Breast epithelium (tissue), 4 donors: ENCODE results near the gene SSR3. TPM values are rescaled to one million over a fixed set of nuclear protein-coding genes. Genes with fewer than 3 reads are reported as not detected.
A peak's percentile ranks its signal among the peaks of the same experiment; 100 is the strongest.

Experiments used
- DNase-seq, 2 donors: peaks; one replicate each; pipeline ENCODE4 v3.0.0-alpha.2; 2019; ENCODE audit warnings: low spot score in 2 of 2
- H3K27ac ChIP-seq, 2 donors: fragments of 200-600 bp; sonication (generic) in 1 of 2; one replicate each; pipeline ENCODE4 v1.5.1; 2016 to 2019; ENCODE audit warnings: mild to moderate bottlenecking in 1 of 2
- H3K27me3 ChIP-seq, 2 donors: fragments of 200-600 bp; sonication (generic) in 1 of 2; one replicate each; pipeline versions ENCODE4 v1.5.1 to v1.6.0; 2017 to 2019; ENCODE audit warnings: control low read depth in 1 of 2, mild to moderate bottlenecking in 1 of 2
- H3K36me3 ChIP-seq: fragments of 200-600 bp; one replicate; pipeline ENCODE4 v1.5.1; 2019
- H3K4me1 ChIP-seq, 2 donors: fragments of 200-600 bp; sonication (generic); one replicate each; pipeline ENCODE4 v1.5.1; 2016 to 2019; ENCODE audit warnings: control low read depth in 1 of 2
- H3K4me3 ChIP-seq, 3 donors: fragments of 200-600 bp; sonication (generic); 1 replicate in 2 of 3; 2 replicates in 1 of 3; pipeline ENCODE4 v1.5.1; 2016 to 2019; ENCODE audit warnings: mild to moderate bottlenecking in 3 of 3, moderate library complexity in 2 of 3
- H3K9me3 ChIP-seq, 2 donors: fragments of 200-600 bp; sonication (generic) in 1 of 2; one replicate each; pipeline ENCODE4 v1.5.1; 2016 to 2019; ENCODE audit warnings: control low read depth in 1 of 2
- POLR2A ChIP-seq: fragments of 450-650 bp; IDR thresholded peaks from one replicate; pipeline ENCODE4 v1.6.1; 2016; ENCODE audit warnings: antibody characterized with exemption, mild to moderate bottlenecking, moderate library complexity
- POLR2AphosphoS5 ChIP-seq, 3 donors: sonication (generic); formaldehyde crosslinking; IDR thresholded peaks; one replicate each; pipeline ENCODE4 v1.6.1; 2017; ENCODE audit warnings: antibody characterized with exemption in 3 of 3
- intact Hi-C: fragments of 100-400 bp; cut with DNase I; formaldehyde crosslinking; loops from one replicate; pipeline ENCODE4 v1.15.1; 2023; ENCODE audit warnings: low total_unique reads
- total RNA-seq, 3 donors: library from RNA; depleted of rRNA; stranded (reverse); fragments of >200 nt; gene quantifications; one replicate each; pipeline ENCODE4 v1.1.0, GENCODE V29; 2016
- TF ChIP-seq, protein P1 (sequence below), 3 donors: fragments of 450-650 bp; IDR thresholded peaks; one replicate each; pipeline ENCODE4 v1.5.1; 2016 to 2017; ENCODE audit warnings: antibody characterized with exemption in 3 of 3, mild to moderate bottlenecking in 3 of 3, moderate library complexity in 3 of 3

SSR3 gene
- total RNA-seq, 3 donors from 2014 or later, result 109 to 156 (median 110) TPM

DNA sequence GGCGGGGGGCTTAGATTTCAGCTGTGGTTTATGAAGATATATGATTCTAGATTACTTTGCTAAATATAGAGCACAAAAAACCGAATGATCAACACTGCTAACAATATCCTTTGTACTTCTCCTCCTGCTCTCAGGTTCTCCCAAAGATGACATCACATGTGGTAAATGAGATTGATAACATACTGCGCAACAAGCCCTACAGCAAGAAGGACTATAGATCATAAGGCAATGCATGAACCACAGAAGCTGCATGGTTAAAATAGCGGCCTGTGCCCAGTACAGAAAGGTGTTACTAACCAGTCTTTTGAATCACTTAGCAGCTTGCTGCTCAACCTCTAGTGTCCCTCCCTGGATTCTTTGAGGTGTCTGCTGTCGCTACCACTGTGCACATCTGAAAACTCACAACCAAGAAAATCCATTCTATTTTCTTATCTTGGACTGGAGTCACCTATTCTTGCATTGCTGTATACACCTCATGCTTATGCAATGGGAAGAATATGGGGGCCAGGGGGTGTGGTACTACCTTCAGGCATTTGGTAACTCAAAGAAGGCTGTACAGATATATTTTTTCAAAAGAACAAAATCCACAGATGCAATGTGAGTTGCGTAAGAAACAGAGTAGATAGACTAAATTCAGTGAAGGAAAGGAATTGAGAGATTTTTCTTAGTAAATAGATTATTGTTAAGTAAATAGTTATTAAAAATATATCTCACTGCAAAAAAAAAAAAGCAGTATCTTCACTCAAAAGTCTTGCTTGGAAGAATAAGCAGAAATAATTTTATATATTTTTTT lies 18.2 kb downstream of the SSR3 start:
- peak overlapping the region in 1 of 2 donors; percentile 93 for H3K27ac ChIP-seq
- H3K9me3 ChIP-seq, result no peaks in the 10 kb centered on the region
- no peaks in the 10 kb centered on the region for H3K27me3 ChIP-seq
- no peak overlapping the region for H3K4me3 ChIP-seq
- no peak for DNase-seq
- H3K4me1 ChIP-seq, result no peaks in the 10 kb centered on the region
- no peak for TF ChIP-seq POLR2AphosphoS5 (IDR thresholded peaks at IDR 0.05)
- no peak for TF ChIP-seq POLR2A
- no peaks in the 10 kb centered on the region for H3K36me3 ChIP-seq
- intact Hi-C loops, result loop anchor here (5.0 kb wide), 1 partner anchor 136 kb away; the partner anchor contains the start of gene TIPARP

DNA sequence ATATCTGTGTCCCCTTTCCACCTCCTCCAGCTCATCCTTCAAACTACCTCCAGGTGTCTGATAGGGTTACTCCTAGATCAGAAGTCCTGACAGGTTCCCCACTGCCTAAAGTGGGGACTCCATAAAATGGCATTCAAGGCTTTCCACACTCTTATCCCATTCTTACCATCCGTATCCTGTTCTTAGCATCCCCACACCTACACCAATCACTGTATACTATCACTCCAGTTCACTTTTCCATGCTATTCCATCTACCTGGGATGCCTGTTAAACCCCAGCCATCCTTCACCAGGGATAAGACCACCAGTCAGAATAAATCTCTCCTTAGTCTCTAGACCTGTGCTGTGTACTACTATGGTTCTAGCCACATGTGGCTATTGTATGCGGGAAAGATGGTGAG lies 19.1 kb downstream of the SSR3 start:
- no peaks in the 10 kb centered on the region for H3K27me3 ChIP-seq
- no peaks in the 10 kb centered on the region for H3K36me3 ChIP-seq
- TF ChIP-seq POLR2AphosphoS5 (IDR thresholded peaks at IDR 0.05) (no peak), POLR2A (no peak)
- TF ChIP-seq, protein P1, sequence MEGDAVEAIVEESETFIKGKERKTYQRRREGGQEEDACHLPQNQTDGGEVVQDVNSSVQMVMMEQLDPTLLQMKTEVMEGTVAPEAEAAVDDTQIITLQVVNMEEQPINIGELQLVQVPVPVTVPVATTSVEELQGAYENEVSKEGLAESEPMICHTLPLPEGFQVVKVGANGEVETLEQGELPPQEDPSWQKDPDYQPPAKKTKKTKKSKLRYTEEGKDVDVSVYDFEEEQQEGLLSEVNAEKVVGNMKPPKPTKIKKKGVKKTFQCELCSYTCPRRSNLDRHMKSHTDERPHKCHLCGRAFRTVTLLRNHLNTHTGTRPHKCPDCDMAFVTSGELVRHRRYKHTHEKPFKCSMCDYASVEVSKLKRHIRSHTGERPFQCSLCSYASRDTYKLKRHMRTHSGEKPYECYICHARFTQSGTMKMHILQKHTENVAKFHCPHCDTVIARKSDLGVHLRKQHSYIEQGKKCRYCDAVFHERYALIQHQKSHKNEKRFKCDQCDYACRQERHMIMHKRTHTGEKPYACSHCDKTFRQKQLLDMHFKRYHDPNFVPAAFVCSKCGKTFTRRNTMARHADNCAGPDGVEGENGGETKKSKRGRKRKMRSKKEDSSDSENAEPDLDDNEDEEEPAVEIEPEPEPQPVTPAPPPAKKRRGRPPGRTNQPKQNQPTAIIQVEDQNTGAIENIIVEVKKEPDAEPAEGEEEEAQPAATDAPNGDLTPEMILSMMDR (IDR thresholded peaks at IDR 0.05), result no peak
- no peak for DNase-seq
- no peak overlapping the region for H3K4me3 ChIP-seq
- H3K9me3 ChIP-seq, result no peaks in the 10 kb centered on the region
- H3K4me1 ChIP-seq, result no peaks in the 10 kb centered on the region
- intact Hi-C loops, result loop anchor here (5.0 kb wide), 1 partner anchor 137 kb away; the partner anchor contains the start of gene TIPARP
- peak overlapping the region; percentile 83 to 93 for H3K27ac ChIP-seq

DNA sequence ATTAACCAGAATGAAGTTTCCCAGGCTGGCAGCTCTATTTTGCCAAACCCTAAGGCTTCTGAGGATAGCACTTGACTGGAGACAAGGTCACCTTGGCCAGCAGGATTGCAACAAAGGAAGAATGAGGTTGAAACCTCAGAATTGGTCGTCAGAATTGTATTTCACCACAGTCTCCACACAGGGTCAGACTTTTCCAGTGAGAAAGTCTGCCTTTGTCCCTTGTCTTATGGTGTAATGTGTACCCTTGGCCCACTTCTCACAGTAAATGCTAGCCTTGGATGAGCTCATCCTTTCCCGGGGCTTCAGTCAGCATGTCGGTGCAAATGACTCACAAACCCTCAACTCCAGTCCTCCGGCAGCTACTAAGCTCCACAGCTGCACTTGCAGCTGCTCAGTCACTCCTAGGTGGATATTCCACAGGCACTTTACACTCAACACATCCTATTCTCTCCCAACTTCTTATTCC lies 19.7 kb downstream of the SSR3 start:
- no peaks in the 10 kb centered on the region for H3K4me1 ChIP-seq
- H3K9me3 ChIP-seq, result no peaks in the 10 kb centered on the region
- TF ChIP-seq POLR2A, result no peak
- TF ChIP-seq POLR2AphosphoS5 (IDR thresholded peaks at IDR 0.05), result peak; percentile 27 to 72 (median 64)
- TF ChIP-seq, protein P1 (IDR thresholded peaks at IDR 0.05), result peak; percentile 16 to 46 (median 23)
- no peak overlapping the region for H3K4me3 ChIP-seq
- H3K27ac ChIP-seq, result peak overlapping the region; percentile 83 to 93
- DNase-seq, result peak in 1 of 2 donors; percentile 86
- H3K27me3 ChIP-seq, result no peaks in the 10 kb centered on the region
- no peaks in the 10 kb centered on the region for H3K36me3 ChIP-seq
- intact Hi-C loops, result loop anchor here (5.0 kb wide), 1 partner anchor 137 kb away; the partner anchor contains the start of gene TIPARP

DNA sequence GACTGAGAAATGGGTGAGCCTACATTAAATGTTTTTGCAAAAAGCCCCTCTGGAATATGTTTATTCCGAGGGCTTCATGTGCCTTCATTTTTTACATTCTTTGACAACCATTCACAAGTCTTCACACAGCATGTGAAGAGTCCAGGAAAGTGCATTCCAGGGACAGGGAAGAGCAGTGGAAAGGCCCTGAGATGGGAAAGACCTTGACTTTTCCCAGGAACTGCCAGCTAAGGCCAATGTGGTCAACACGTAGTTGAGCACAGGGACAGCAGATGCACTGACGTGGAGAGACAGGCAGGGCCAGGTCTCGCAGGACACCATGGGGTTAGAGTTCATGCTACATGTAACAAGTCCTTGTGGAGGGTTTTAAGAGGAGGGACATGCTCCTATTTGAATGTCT lies 21.7 kb downstream of the SSR3 start:
- peak overlapping the region in 1 of 2 donors; percentile 93 for H3K27ac ChIP-seq

DNA sequence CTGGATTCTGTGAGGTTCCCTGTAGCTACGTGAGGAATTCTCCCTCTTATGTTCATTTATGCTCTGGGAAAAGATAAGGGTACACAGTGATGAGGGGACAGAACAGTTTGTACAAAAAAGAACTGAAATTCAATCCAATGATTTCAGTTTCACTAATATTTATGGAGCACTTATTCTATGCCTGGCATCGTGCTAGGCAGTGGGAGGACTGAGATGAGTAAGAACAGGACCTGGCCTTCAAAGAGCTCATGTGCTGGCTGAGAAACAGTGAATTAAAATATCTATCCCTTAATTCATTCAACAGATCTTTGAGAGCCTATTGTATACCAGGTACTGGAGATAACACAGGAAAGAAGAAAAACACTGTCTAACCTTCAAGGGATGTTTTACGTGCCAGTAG lies 22.2 kb downstream of the SSR3 start:
- no peak for DNase-seq
- no peak overlapping the region for H3K4me3 ChIP-seq
- no peak overlapping the region for H3K27ac ChIP-seq
- no peaks in the 10 kb centered on the region for H3K36me3 ChIP-seq
- TF ChIP-seq, protein P1 (IDR thresholded peaks at IDR 0.05), result no peak
- no peak for TF ChIP-seq POLR2A
- no peak for TF ChIP-seq POLR2AphosphoS5 (IDR thresholded peaks at IDR 0.05)
- no peaks in the 10 kb centered on the region for H3K9me3 ChIP-seq
- no peaks in the 10 kb centered on the region for H3K27me3 ChIP-seq
- intact Hi-C loops, result no loop called here
- no peaks in the 10 kb centered on the region for H3K4me1 ChIP-seq

More for the DNA sequence above, 21.7 kb downstream of the SSR3 start:
- Histone ChIP-seq H3K4me1 (no peaks in the 10 kb centered on the region), H3K36me3 (no peaks in the 10 kb centered on the region), H3K9me3 (no peaks in the 10 kb centered on the region), H3K4me3 (no peak overlapping the region), H3K27me3 (no peaks in the 10 kb centered on the region)
- no peak for DNase-seq
- TF ChIP-seq POLR2A (no peak), POLR2AphosphoS5 (IDR thresholded peaks at IDR 0.05) (no peak)
- TF ChIP-seq, protein P1 (IDR thresholded peaks at IDR 0.05), result no peak
- intact Hi-C loops, result no loop called here
